Left ventricle myocardium inferior (tissue), 1 donor: ENCODE measurements around the gene NACC2. TPM values are rescaled to one million over a fixed set of nuclear protein-coding genes. Genes with fewer than 3 reads are reported as not detected.

ENCODE experiments used
- DNase-seq: peaks from one replicate; pipeline ENCODE4 v3.0.0-alpha.2; 2020
- H3K27ac ChIP-seq: fragments of 200-600 bp; replicated peaks from 2 replicates; pipeline ENCODE4 v1.8.0; 2021
- H3K27me3 ChIP-seq: fragments of 200-600 bp; 2 replicates; pipeline ENCODE4 v1.8.0; 2021; ENCODE audit warnings: low read depth
- H3K36me3 ChIP-seq: fragments of 200-600 bp; 2 replicates; pipeline ENCODE4 v1.8.0; 2021
- H3K4me1 ChIP-seq: fragments of 200-600 bp; 2 replicates; pipeline ENCODE4 v1.8.0; 2021
- H3K4me3 ChIP-seq: fragments of 200-600 bp; 2 replicates; pipeline ENCODE4 v1.8.0; 2021; ENCODE audit warnings: mild to moderate bottlenecking, moderate library complexity
- H3K9me3 ChIP-seq: fragments of 200-600 bp; replicated peaks from 2 replicates; pipeline ENCODE4 v1.8.0; 2021
- CTCF ChIP-seq: fragments of 200-600 bp; IDR thresholded peaks from 2 replicates; pipeline ENCODE4 v1.8.0; 2021; ENCODE audit warnings: antibody characterized with exemption, mild to moderate bottlenecking, borderline replicate concordance
- intact Hi-C: fragments of 100-400 bp; cut with micrococcal nuclease; formaldehyde crosslinking; loops from one replicate; pipeline ENCODE4 v1.11.0; 2022
- total RNA-seq: library from RNA; stranded (reverse); fragmentation: NEBNext Ultra II Directional; extraction: Animal tissue kit (Norgen Biotek cat#: 25700); gene quantifications from one replicate; pipeline ENCODE4 v1.2.1, GENCODE V29; 2021
- donor health status: DM: no; HTN: yes; CAD: no; lungs with severe emphysema.

NACC2 gene
- total RNA-seq, 1 donor from 2014 or later, result 29.5 TPM

- TF ChIP-seq CTCF, result no peak
- intact Hi-C loops, result no loop called here
- Histone ChIP-seq H3K9me3 (no peaks in the 10 kb centered on the region), H3K36me3 (no peaks in the 10 kb centered on the region), H3K27me3 (peaks cover 9% of the 10 kb centered on the region), H3K4me1 (peaks cover 32% of the 10 kb centered on the region), H3K4me3 (no peak overlapping the region), H3K27ac (no peak overlapping the region)
- no peak for DNase-seq
These were observed 118.6 kb downstream of the NACC2 start for GRCh38 chr9:135976531-135976930.

GRCh38 chr9:135975834-135976233 is 119.3 kb downstream of the NACC2 start:
- H3K4me3 ChIP-seq, result no peak overlapping the region
- DNase-seq, result no peak
- H3K9me3 ChIP-seq, result no peaks in the 10 kb centered on the region
- H3K36me3 ChIP-seq, result no peaks in the 10 kb centered on the region
- no peak overlapping the region for H3K27ac ChIP-seq
- intact Hi-C loops, result no loop called here
- H3K27me3 ChIP-seq, result peaks cover 5% of the 10 kb centered on the region
- H3K4me1 ChIP-seq, result peaks cover 32% of the 10 kb centered on the region
- no peak for TF ChIP-seq CTCF

DNA sequence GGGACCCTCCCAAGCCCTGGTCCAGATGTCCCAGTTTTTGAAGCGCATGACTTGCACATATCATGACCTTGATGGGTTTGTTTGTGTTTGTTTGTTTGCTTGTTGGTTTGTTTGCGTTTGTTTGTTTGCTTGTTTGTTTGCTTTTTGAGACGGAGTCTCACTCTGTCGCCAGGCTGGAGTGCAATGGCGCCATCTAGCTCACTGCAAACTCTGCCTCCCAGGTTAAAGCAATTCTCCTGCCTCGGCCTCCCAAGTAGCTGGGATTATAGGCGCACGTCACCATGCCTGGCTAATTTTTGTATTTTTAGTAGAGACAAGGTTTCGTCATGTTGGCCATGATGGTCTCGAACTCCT is 120.9 kb downstream of the NACC2 start:
- H3K4me1 ChIP-seq, result peaks cover 22% of the 10 kb centered on the region
- TF ChIP-seq CTCF, result no peak
- intact Hi-C loops, result no loop called here

DNA sequence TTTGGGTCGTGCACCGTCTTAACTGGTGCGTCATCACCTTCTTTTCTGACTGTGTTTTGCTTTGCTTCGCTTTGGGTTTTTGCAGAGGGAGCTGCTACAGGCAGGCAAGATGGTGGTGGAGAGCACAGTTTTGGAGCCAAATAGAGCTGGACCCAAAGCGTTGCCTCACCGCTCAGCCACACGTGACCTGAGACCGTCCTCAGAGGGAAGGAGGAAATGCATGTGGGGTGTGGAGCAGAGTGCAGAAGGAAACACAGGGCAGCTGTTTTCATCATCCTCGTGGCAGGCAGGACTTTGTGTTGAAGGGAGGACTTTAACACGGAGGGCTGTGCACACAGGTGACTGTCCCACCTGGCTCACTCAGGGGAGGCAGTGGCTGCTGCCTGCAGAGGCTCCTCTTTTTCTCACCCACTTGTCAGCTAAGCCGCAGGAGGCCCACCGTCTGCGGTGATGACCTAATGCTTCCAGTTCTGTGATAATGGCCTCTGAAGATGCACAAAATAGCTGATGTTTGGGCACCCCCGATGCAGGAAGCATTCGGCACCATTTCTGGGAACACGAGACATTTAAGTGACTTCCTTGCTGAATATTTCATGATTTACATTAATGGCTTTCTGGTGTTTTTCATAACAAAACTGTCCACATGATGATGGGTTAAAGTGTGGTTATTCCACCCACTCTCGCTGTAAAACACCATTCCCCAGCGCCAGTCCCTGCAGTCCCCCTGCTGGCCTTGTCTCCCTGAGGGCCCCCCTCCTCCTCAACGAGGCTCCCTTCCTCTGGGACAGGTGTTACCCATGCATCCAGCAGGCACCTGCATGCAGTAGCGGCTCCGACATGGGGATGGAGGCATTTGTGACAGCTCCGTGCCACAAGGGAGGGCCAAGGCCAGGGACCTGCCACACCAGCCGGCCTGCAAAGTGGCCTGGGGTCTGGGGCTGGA is 121.5 kb downstream of the NACC2 start:
- no peak overlapping the region for H3K27ac ChIP-seq
- no peak overlapping the region for H3K4me3 ChIP-seq
- TF ChIP-seq CTCF, result no peak
- no peak for DNase-seq
- peaks cover 5% of the 10 kb centered on the region for H3K27me3 ChIP-seq
- intact Hi-C loops, result no loop called here
- H3K9me3 ChIP-seq, result no peaks in the 10 kb centered on the region
- no peaks in the 10 kb centered on the region for H3K36me3 ChIP-seq
- peaks cover 22% of the 10 kb centered on the region for H3K4me1 ChIP-seq

More for the DNA sequence above, 120.9 kb downstream of the NACC2 start:
- DNase-seq, result no peak
- Histone ChIP-seq H3K9me3 (no peaks in the 10 kb centered on the region), H3K27ac (no peak overlapping the region), H3K4me3 (no peak overlapping the region), H3K27me3 (peaks cover 5% of the 10 kb centered on the region), H3K36me3 (no peaks in the 10 kb centered on the region)

- Histone ChIP-seq H3K27me3 (peaks cover 5% of the 10 kb centered on the region), H3K27ac (no peak overlapping the region), H3K9me3 (no peaks in the 10 kb centered on the region), H3K36me3 (no peaks in the 10 kb centered on the region), H3K4me1 (peaks cover 37% of the 10 kb centered on the region), H3K4me3 (no peak overlapping the region)
- intact Hi-C loops, result no loop called here
- DNase-seq, result no peak
- no peak for TF ChIP-seq CTCF
These were observed 123.2 kb downstream of the NACC2 start for GRCh38 chr9:135971892-135972291.
